Mucosa of rectum (tissue), 2 donors: ENCODE results near the gene DNM3.

ENCODE experiments used
- H3K27ac ChIP-seq, 2 donors: one replicate each; pipeline ENCODE4 v1.7.0; 2013; ENCODE audit warnings: inconsistent platforms in 2 of 2, low read depth in 2 of 2, low read length in 2 of 2
- H3K27me3 ChIP-seq, 2 donors: one replicate each; pipeline ENCODE4 v1.7.0; 2013; ENCODE audit warnings: low read length in 2 of 2; ENCODE audit not compliant: control insufficient read depth in 2 of 2, insufficient read depth in 2 of 2
- H3K36me3 ChIP-seq, 2 donors: one replicate each; pipeline ENCODE4 v1.7.0; 2013; ENCODE audit warnings: low read length in 2 of 2; ENCODE audit not compliant: control insufficient read depth in 2 of 2, insufficient read depth in 2 of 2
- H3K4me1 ChIP-seq, 2 donors: one replicate each; pipeline ENCODE4 v1.7.0; 2013; ENCODE audit warnings: low read length in 2 of 2, mild to moderate bottlenecking in 1 of 2; ENCODE audit not compliant: control insufficient read depth in 2 of 2, insufficient read depth in 2 of 2
- H3K4me3 ChIP-seq, 2 donors: one replicate each; pipeline ENCODE4 v1.7.0; 2013; ENCODE audit warnings: low read length in 2 of 2
- H3K9ac ChIP-seq, 2 donors: one replicate each; pipeline ENCODE4 v1.7.0; 2013; ENCODE audit warnings: low read length in 2 of 2, low read depth in 1 of 2, mild to moderate bottlenecking in 1 of 2
- H3K9me3 ChIP-seq, 2 donors: one replicate each; pipeline ENCODE4 v1.7.0; 2013; ENCODE audit warnings: low read length in 2 of 2; ENCODE audit not compliant: control insufficient read depth in 2 of 2
- donor health status: healthy.
- donor health status: Normal muscosa, but diverticular disease.

Gene DNM3

GRCh38 chr1:171816300-171816901, 24.9 kb upstream of the DNM3 start:
- H3K9me3 ChIP-seq: no peaks in the 10 kb centered on the region
- H3K27ac ChIP-seq: no peak overlapping the region
- no peaks in the 10 kb centered on the region for H3K4me1 ChIP-seq
- H3K9ac ChIP-seq: no peak overlapping the region
- H3K4me3 ChIP-seq: no peak overlapping the region
- no peaks in the 10 kb centered on the region for H3K36me3 ChIP-seq
- no peaks in the 10 kb centered on the region for H3K27me3 ChIP-seq

- Histone ChIP-seq H3K4me1 (no peaks in the 10 kb centered on the region), H3K9me3 (no peaks in the 10 kb centered on the region), H3K9ac (no peak overlapping the region), H3K36me3 (no peaks in the 10 kb centered on the region), H3K4me3 (no peak overlapping the region), H3K27ac (no peak overlapping the region), H3K27me3 (no peaks in the 10 kb centered on the region)
Observed at GRCh38 chr1:171817511-171818265, 23.6 kb upstream of the DNM3 start.

GRCh38 chr1:171819946-171820345, 21.4 kb upstream of the DNM3 start:
- Histone ChIP-seq H3K27ac (no peak overlapping the region), H3K4me3 (no peak overlapping the region), H3K9ac (no peak overlapping the region)

GRCh38 chr1:171826973-171827372, 14.3 kb upstream of the DNM3 start:
- Histone ChIP-seq H3K9ac (no peak overlapping the region), H3K9me3 (peaks cover 3 to 5% of the 10 kb centered on the region in 2 donors), H3K27me3 (no peaks in the 10 kb centered on the region), H3K27ac (no peak overlapping the region), H3K4me3 (no peak overlapping the region), H3K36me3 (no peaks in the 10 kb centered on the region), H3K4me1 (no peaks in the 10 kb centered on the region)

More at GRCh38 chr1:171819946-171820345, 21.4 kb upstream of the DNM3 start:
- H3K27me3 ChIP-seq: no peaks in the 10 kb centered on the region
- no peaks in the 10 kb centered on the region for H3K36me3 ChIP-seq
- H3K9me3 ChIP-seq: no peaks in the 10 kb centered on the region
- no peaks in the 10 kb centered on the region for H3K4me1 ChIP-seq

GRCh38 chr1:171828794-171829193, 12.5 kb upstream of the DNM3 start:
- Histone ChIP-seq H3K27me3 (no peaks in the 10 kb centered on the region), H3K9ac (no peak overlapping the region), H3K4me3 (no peak overlapping the region), H3K36me3 (no peaks in the 10 kb centered on the region), H3K9me3 (peaks cover 3 to 5% of the 10 kb centered on the region in 2 donors), H3K27ac (no peak overlapping the region), H3K4me1 (no peaks in the 10 kb centered on the region)

- no peak overlapping the region for H3K9ac ChIP-seq
- H3K27ac ChIP-seq: no peak overlapping the region
- H3K27me3 ChIP-seq: no peaks in the 10 kb centered on the region
- no peak overlapping the region for H3K4me3 ChIP-seq
- no peaks in the 10 kb centered on the region for H3K4me1 ChIP-seq
- H3K36me3 ChIP-seq: no peaks in the 10 kb centered on the region
- no peaks in the 10 kb centered on the region for H3K9me3 ChIP-seq
Observed at GRCh38 chr1:171833091-171833825, 8.0 kb upstream of the DNM3 start.

- Histone ChIP-seq H3K27ac (no peak overlapping the region), H3K4me1 (no peaks in the 10 kb centered on the region), H3K27me3 (no peaks in the 10 kb centered on the region), H3K36me3 (no peaks in the 10 kb centered on the region), H3K4me3 (no peak overlapping the region), H3K9ac (no peak overlapping the region), H3K9me3 (no peaks in the 10 kb centered on the region)
Observed at GRCh38 chr1:171834821-171835220, 6.5 kb upstream of the DNM3 start.

- Histone ChIP-seq H3K9ac (no peak overlapping the region), H3K27me3 (no peaks in the 10 kb centered on the region), H3K9me3 (no peaks in the 10 kb centered on the region), H3K27ac (no peak overlapping the region), H3K36me3 (no peaks in the 10 kb centered on the region), H3K4me1 (no peaks in the 10 kb centered on the region), H3K4me3 (no peak overlapping the region)
Observed at GRCh38 chr1:171835891-171836290, 5.4 kb upstream of the DNM3 start.

- peak overlapping the region in 1 of 2 donors; percentile 53 for H3K9ac ChIP-seq
- peaks cover 6 to 8% of the 10 kb centered on the region in 2 donors for H3K4me1 ChIP-seq
- no peaks in the 10 kb centered on the region for H3K9me3 ChIP-seq
- H3K4me3 ChIP-seq: peak overlapping the region; percentile 66 to 81
- no peak overlapping the region for H3K27ac ChIP-seq
- no peaks in the 10 kb centered on the region for H3K36me3 ChIP-seq
- peaks cover 0 to 5% of the 10 kb centered on the region in 2 donors for H3K27me3 ChIP-seq
Observed at GRCh38 chr1:171841931-171842761, 848 bp downstream of the DNM3 start.
